CD4-positive, alpha-beta T cell treated with Interleukin-1 beta for 1 hour (primary cell): ENCODE measurements around the gene TFR2.
"Not testable (repeated sequence)": the region's sequence is repeated elsewhere in the genome, so short reads cannot be mapped to it uniquely, and the experiment has no call there.

Experiments used
- DNase-seq, 2 donors: peaks; one replicate each; pipeline ENCODE4 v3.0.0-alpha.2; 2020 to 2022

Gene TFR2

DNA sequence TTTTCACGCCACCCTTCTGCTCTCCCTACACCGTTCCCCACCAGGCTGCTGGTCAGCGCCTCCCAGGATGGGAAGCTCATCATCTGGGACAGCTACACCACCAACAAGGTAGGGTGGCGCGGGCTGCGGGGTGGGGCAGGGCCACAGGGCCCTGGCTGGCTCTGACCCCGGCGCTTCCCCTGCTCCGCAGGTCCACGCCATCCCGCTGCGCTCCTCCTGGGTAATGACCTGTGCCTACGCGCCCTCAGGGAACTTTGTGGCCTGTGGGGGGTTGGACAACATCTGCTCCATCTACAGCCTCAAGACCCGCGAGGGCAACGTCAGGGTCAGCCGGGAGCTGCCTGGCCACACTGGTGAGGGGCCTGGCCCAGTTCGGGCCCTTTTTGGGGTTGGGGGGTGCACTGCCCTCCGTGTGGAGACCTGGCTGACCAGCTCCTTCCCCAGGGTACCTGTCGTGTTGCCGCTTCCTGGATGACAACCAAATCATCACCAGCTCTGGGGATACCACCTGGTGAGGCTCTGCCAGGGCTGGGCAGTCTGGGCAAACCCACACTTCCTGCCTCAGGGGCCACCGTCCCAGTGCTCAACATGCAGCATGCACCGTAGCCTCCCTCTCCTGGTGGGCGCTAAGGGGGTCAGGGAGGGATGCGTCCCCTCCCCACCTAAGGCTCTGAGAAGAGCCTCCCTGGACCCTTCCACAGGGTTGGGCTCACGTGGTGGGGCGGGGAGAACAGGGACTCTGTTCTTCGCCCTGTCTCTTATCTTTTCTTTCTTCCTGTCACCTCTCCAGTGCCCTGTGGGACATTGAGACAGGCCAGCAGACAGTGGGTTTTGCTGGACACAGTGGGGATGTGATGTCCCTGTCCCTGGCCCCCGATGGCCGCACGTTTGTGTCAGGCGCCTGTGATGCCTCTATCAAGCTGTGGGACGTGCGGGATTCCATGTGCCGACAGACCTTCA, 36.2 kb upstream of the TFR2 start:
- DNase-seq = no peak

DNA sequence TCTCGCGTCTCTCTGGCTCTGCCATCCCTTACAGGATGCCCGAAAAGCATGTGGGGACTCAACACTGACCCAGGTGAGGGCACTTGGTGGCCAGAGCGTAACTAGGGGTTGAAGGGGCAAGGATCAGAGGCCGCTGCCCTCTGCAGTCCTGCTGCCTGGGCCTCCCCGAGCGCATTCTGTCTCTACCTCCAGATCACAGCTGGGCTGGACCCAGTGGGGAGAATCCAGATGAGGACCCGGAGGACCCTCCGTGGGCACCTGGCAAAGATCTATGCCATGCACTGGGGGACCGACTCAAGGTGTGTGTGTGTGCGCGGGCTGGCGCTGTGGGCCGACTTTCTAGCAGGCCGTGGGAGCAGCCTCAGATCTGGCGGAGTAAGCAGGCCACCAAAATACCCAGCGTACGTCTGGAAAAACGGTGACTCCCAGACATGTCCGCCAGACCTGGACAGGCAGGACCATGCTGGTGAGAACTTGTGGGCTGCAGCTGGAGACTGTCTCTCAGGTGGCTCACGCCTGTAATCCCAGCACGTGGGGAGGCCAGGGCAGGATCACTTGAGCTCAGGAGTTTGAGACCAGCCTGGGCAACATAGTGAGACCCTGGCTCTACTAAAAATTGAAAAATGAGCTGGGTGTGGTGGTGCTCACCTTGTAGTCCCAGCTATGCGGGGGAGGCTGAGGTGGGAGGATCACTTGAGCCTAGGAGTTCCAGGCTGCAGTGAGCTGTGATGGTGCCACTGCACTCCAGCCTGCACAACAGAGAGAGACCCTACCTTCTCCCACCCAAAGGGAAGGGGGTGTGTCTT, 35.4 kb upstream of the TFR2 start:
- no peak for DNase-seq

DNA sequence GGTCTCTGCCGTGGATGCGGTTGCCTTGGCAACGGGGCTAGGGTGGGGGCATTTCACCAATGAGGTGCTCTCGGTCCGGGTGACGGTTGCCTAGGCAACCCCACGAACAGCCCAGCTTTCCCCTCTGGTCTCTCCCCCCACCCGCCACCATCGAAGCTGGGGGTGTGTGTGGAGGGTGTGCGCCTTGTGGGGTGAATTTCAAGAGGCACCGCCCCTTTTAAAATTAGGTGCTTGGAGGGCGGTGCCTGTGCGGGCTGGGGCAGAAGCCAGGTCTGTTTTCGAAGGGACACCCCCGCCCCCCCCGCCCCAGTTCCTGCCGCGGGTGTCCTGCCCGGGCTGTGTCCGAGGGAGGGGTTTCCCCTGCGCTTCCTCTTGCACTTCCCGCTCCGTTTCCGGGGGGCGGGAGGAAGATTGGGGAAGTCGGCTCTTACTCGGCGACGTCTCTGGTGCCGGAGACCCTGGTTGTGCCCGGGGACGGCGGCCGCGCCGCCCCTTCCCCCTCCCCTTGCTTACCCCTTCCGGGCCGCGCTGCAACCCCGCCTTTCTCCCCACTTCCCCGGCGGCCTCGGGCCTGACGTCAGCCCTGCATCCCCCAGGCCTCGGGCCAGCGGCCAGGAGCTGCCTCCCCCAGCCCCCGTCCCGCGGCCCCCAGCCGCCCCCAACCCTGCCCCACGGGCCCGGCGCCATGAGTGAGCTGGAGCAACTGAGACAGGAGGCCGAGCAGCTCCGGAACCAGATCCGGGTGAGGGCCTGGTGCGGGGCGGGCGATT, 34.4 kb upstream of the TFR2 start:
- peak; percentile 95 to 98 for DNase-seq

DNA sequence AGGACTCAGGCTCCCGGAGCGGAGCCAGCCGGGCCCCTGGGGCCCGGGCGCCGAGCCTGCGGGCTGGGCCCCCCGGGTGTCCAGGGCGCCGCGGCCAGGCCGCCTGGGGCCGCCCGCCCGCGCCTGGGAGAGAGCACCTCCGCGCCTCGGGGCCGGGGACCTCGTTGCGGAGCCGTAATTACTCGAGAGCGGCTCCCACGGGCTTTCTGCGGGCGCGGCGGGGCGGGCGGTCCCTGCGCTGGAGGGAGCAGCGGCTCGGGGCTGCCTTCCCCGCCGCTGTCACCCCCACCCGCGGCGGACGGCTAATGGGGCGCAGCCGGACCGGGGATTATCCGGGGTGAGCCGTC, 33.7 kb upstream of the TFR2 start:
- DNase-seq = no peak

DNA sequence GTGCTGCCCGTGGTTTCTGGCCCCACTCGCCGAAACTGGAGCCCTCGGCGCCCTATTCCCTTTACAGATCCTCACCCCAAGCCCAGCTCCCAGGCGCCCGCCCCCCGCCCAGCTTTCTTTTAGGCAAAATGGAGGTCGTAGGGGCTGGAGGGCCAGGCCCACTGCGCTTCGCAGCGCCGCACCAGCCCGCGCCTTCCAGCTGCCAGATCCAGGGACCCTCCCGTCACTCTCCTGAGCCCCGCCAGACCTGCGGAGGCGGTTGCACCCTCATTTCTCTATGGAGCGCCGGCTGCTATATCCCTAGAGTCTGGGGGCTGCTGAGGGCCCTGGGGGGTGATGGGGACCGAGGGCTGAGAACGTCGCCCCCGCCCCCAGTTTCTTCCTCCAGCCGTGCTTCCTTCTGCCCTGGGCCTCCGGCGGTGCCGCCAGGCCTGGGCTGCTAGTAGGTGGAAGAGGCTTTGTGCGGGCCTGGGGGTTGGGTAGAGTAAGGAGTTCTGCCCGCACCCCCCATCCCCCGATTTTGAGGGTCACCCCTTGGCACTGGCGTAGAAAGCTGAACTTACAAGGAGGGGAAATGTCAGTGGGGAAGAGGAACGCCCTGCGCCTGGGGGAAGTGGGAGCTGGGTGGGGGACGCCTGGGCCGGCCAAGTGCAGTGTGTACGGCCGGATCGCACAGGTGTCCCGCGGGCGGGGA, 33.2 kb upstream of the TFR2 start:
- DNase-seq = peak in 1 of 2 donors; percentile 24

DNA sequence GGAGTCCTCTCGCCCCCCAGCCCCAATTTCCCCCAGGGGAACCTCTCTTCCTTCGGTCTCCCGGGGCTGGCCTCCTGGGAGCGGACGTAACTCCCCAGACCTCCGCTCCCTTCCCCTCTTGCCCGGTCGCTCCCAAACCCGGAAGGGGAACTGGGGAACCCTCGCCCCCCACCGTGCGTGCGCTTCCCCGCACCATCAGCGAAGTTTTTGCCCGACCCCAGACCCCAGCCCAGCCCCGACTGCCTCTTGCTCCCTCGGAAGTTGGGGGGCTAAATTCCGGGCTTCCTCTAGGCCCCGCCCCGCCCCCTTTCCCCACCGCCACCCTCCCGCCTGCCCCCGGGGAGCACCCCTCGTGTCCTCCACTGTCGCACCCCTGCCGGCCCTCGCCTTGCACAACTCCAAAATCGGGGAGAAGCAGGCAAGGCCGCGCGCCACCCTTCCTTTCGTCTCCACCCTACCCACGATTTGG, 32.6 kb upstream of the TFR2 start:
- DNase-seq = peak; percentile 53 to 54

DNA sequence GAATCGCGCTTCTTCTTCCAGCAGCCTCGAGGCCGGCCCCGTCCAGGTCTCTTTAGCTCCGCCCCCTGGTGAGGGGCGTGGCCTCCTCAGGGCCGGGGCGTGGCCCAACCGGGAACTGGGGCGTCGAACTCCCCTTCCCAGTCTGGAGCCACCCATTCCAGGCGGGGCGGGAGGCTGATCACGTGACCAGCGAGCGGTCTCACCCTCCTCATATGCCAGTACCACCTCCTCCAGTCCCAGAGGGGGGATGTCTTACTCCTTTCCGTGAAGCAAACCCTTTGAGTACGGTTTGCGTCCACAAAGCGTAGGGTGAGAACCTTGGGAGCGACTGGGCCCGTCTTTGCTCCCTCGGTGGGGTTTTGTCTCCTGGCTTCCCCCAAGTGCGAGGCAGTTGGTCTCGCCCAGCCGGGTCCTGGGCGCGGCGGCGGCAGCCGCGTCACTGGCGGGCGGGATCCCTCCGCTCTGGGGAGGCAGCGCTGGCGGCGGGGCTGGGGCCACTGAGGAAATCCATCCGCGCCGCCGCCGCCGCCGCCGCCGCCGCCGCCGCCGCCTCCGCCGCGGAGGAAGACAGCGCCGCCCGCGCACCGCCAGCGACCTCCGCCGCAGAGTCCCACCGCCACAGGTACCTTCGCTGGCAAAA, 32.1 kb upstream of the TFR2 start, which contains the start of gene GNB2:
Gene GNB2 (plus strand): TSS at position 439 of the 640 bp plus-strand sequence. CDS start 2,526 bp downstream, outside the sequence.
- peak; percentile 98 to 99 for DNase-seq

DNA sequence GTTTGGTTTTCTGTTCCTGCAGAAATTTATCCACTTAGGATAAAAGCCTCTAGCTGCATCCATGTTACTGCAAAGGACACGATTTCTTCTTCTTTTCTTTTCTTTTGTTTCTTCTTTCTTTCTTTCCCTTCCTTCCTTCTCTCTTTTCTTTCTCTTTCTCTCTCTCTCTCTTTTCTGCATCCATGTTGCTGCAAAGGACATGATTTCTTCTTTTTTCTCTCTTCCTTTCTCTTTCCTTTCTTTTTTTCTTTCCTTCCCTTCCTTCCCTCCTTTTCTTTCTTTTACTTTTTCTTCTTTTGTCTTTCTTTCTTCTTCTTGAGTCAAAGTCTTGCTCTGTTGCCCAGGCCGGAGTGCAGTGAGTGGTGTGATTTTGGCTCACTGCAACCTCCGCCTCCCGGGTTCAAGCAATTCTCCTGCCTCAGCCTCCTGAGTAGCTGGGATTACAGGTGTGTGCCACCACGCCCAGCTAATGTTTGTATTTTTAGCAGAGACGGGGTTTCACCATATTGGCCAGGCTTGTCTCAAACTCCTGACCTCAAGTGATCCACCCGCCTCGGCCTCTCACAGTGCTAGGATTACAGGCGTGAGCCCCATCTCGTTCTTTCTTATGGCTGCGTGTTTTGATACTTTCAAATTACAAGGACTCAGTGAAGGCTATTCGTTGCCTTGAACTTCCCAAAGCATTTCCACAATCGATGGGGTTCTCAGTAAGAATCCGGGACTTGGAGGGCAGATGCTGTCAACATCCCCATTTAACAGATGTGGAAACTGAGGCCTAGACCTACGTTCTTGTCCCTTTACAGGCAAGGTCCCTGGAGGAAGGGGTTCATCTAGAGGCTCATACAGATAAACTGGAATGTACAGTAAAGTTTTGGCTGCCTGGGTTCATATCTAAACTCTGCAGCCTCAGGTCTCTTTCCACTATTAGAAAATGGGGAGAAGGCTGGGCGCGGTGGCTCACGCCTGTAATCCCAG, 30.3 kb upstream of the TFR2 start:
- no peak for DNase-seq

DNA sequence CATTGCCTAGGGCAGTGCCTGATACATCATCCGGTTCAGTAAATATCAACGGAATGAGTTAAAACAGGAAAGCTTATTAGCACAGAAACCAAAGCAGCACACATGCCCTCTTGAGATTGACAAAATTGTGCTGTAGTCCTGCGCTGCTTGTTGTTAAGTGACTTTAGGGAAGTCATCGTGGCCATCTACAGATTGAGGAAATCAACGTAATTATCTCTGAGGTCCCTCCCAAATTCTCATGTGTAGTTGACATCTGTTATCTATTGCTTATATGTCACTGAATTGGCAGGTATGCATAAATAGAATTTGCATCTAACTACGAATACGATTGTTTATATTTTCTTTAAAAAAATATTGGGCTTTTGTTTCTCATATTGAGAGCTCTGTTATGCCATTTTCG, 28.7 kb upstream of the TFR2 start:
- no peak for DNase-seq

DNA sequence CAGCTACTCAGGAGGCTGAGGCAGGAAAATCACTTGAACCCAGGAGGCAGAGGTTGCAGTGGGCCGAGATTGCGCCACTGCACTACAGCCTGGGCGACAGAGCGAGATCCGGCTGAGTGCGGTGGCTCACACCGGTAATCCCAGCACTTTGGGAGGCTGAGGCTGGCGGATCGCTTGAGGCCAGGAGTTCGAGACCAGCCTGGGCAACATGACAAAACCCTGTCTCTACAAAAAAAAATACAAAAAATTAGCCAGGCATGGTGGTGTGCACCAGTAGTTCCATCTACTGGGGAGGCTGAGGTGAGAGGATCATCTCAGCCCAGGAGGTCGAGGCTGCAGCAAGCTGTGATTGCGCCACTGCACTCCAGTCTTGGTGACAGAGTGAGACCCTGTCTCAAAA, 27.8 kb upstream of the TFR2 start:
- DNase-seq = not testable (repeated sequence)

DNA sequence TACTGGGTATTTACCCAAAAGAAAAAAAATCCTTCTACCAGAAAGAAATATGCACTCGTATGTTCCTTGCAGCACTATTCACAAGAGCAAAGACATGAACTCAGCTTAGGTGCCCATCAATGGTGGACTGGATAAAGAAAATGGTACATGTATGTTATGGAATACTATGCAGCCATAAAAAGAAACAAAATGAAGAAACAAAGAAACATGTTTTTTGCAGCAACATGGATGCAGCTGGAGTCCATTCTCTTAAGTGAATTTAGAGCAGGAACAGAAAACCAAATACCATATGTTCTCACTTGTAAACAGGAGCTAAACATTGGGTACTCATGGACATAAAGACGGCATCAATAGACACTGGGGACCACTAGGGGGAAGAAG, 26.7 kb upstream of the TFR2 start:
- DNase-seq = no peak

DNA sequence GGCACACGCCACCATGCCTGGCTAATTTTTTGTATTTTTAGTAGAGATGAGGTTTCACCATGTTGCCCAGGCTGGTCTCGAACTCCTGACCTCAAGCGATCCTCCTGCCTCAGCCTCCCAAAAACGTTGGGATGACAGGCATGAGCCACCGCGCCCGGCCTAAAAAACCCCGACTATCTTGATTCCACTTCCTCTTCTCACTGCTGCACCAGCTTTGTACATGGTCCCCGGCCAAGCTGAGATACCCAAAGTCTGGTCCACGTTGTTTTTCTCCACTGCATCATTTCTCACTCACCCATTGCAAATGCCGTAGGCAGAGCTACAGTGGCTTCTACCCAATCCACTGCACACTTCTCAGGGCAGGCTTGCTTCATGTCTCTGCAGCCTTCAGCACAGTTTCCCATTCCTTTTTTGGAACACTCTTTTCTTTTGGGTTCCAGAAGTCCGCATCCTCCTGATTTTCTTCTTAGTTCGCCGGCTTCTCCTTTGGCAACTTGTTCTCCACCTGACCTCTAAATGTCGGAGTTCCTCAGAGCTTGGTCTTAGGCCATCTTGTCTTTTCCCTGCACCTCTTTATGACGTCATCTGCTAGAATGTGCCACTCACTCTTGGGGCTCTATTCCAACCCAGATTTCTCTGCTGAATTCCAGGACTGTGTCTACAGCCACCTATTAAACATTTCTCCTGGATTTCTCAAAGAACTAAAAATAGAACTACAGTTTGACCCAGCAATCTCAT, 26.1 kb upstream of the TFR2 start:
- no peak for DNase-seq

DNA sequence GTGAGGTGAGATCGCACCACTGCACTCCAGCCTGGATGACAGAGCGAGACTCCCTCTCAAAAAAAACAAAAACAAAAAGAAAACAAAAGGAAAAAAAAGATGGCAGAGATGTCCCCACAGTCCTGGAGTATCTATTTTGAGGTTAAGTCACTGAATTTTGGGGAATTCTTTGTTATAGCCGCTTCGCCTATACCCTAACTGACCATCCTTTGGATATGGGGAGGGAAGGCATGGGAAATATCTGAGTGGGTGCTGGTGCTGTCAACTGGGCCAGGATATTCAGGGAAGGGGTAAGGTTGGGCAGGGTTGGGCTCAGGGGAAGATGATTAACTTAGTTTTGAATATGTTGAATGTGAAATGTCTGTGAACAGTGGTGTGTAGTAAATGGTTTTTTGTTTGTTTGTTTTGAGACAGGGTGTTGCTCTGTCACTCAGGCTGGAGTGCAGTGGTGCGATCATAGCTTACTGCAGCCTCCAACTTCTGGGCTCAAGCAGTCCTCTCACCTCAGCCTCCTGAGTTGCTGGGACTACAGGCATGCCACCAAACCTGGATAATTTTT, 23.9 kb upstream of the TFR2 start:
- no peak for DNase-seq

DNA sequence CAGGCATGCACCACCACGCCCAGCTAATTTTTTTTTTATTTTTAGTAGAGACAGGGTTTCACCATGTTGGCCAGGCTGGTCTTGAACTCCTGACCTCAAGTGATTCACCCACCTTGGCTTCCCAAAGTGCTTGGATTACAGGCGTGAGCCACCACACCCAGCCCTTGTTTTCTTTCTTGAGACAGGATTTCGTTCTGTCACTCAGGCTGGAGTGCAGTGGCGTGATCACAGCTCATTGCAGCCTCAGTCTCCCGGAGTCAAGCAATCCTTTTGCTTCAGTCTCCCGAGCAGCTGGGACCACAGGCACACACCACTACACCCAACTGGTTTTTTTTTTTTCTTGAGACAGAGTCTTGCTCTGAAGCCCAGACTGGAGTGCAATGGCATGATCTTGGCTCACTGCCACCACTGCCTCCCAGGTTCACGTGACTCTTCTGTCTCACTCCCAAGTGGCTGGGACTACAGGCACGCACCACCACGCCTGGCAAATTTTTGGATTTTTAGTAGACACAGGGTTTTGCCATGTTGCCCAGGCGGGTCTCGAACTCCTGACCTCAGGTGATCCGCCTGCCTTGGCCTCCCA, 20.9 kb upstream of the TFR2 start:
- DNase-seq = not testable (repeated sequence)

DNA sequence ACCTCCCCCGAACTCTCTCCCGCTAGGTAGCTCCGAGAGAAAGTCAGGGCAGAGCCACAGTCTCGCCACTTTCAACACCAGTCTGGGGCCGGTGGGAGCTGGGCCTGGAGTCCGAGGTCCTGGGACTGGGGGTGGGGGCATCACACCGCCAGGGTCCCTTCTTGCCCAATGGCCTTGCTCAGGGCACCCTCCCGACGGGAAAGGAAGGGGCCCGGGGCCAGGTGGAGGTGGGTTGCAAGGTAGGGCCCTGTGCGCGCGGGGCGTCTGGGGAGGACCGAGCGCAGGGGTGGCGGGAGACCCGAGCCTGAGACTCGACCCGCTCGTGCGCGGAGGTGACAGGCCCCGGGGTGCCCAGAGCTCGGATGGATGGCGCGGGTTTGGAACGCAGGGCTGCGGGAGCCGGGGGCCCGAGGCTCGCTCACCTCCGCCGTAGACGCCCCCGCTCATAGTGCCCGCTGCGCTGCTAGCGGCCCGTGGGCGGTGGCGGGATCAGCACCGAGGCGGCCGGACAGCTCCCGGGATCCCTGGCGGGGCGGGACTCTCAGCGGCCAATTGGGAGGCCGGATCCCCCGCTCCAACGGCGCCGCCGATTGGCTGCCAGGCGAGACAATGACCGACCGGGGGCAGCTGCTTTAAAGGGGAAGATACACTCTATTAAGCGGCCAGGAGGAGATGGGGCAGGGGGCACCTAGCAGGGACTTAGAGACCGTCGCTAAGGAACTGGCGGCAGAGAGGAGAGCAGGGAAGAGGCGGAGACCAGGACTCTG, 14.7 kb upstream of the TFR2 start, which contains the start of gene ACTL6B:
Gene ACTL6B (minus strand): TSS at position 541 of the 767 bp plus-strand sequence. CDS start 94 bp downstream, at position 447.
- DNase-seq = peak; percentile 53 to 59

DNA sequence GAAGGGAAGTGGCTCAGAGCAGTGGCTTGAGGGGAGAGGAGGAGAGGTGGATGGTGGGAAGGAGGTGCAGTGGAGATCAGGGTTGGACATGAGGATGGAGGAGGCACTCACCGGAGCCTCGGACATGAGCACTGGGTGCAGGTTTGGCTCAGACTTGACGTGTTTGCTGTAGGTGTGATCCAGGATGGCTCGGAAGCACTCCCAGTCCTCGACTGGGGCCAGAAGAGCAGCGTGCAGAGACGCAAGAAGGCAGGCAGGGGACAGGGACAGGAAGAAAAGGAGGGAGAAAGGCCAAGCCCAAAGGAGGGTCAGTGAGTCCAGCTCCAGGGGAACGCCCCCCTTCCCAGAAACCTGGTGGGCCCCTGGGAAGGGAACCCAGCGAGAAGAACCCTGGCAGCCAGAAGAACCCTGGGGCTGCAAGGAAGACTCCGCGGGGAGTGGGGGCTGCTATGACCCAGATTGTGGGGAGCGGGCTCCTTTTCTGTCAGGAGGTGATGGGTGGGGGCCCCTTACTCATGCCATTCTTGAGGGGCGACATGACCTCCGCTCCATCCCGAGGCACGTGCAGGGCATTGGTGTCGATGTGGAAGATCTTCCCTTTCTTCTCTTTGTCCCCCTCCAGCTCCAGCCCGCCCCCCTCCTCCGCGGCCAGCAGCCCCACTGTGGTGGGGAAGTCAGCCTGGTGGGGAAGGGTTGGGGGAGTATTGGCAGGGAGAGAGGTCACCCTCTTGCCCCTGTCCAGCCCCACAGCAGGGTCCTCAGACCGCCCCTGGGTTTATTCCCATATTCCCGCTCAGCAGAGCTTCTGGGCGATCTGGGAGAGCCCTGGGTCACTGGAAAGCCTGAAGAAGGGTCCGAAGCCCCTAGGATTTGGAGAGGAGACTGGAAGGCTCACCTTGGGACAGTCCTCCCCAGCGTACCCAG, 13.8 kb upstream of the TFR2 start:
- no peak for DNase-seq
